GM18505 (cell line): Measurements from ENCODE around the gene SPINK8.
"Not testable (repeated sequence)": the region's sequence is repeated elsewhere in the genome, so short reads cannot be mapped to it uniquely, and the experiment has no call there.

Experiments
- ATAC-seq: cut with Tn5 transposase; IDR thresholded peaks from one replicate; pipeline ENCODE4 v1.9.1; 2021; ENCODE audit not compliant: unreplicated experiment
- POLR2A ChIP-seq: IDR thresholded peaks from 4 replicates; pipeline ENCODE4 v1.6.1; 2011; ENCODE audit warnings: borderline replicate concordance; ENCODE audit not compliant: insufficient read depth, insufficient read length; ENCODE audit errors: extremely low read depth

SPINK8 gene

DNA sequence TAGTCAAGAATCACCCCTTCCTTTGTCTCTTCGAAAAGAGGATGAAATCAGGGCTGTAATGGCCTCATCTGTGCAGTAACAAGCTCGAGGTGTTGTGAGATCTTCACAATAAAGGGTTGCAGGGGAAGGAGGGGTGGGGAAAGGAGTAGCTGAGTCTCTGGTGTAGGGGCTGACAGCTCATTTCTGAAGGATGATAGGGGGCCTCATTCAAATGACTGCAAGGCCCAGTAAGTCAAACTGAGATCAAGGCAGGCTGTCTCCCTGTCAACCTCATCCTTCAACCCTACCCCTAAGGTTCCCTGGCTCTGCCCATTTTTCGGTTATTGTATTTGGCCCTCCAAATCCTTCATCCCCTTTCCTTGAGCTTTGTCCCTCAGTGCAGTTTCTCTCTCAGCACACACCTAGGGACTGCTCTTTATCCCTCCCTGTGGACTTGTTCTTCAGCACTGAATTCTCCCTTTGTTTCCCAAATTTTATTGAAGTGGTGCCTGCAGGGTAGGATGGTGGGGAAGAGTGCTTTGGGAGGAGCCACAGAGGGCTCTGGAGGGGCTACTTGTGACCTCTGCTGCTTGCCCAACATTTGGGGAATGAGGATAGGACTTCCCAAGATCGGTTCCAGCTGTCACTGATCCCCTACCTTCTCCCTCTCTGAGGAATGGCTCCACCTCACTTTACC, 54.4 kb downstream of the SPINK8 start:
- ATAC-seq: no peak
- TF ChIP-seq POLR2A: no peak

- no peak for TF ChIP-seq POLR2A
These were observed 56.4 kb downstream of the SPINK8 start for GRCh38 chr3:48276911-48277641.

GRCh38 chr3:48275287-48276027, 58.0 kb downstream of the SPINK8 start:
- no peak for ATAC-seq
- TF ChIP-seq POLR2A: no peak

More at GRCh38 chr3:48276911-48277641, 56.4 kb downstream of the SPINK8 start:
- ATAC-seq: no peak

DNA sequence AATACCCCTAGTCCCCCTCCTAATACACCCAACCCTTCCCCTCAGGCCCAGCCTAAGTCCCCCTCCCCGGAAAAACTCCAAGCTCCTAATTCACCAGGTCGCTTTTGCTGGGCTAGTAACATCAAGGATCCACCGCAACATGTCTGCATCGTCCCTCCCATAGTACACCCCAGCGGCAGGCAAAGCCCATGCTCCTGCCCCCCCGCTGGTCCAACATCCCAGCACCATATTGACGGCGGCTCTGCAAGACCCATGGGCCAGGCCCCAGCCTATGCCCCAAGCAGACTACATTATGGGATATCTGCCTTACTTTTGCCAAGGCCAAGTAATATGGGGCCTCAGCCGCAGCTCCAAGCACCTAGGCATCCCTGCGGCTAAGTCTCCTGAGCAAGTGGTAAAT, 59.0 kb downstream of the SPINK8 start:
- ATAC-seq: no peak
- TF ChIP-seq POLR2A: no peak

DNA sequence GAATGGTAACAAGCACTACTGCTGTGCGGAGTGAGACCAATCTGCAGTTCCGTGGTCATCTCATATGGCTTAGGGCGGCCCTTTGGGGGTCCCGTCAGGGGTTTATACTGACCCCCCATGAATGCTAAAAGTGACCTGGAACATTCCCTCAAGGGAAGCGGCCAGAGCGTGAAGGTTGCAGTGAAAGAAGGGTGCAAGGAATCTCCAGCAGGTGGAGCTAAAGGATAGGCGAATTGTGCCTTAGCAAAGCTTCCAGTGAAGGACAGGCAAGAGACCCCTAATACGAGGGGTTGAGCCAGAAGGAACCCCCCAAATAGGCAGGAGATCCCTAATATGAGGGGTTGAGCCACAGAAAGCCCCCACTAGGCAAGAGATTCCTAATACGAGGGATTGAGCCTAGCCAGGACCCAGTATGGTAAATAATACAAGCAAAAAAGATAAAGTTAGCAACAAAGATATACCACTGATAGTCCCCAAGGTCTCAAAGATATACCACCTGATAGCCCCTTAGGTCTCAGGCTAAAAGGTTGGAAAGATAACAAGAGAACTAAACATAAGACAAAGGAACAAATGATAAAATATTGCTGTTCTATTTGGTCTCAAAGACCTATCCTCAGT, 59.8 kb downstream of the SPINK8 start:
- no peak for TF ChIP-seq POLR2A
- ATAC-seq: no peak

DNA sequence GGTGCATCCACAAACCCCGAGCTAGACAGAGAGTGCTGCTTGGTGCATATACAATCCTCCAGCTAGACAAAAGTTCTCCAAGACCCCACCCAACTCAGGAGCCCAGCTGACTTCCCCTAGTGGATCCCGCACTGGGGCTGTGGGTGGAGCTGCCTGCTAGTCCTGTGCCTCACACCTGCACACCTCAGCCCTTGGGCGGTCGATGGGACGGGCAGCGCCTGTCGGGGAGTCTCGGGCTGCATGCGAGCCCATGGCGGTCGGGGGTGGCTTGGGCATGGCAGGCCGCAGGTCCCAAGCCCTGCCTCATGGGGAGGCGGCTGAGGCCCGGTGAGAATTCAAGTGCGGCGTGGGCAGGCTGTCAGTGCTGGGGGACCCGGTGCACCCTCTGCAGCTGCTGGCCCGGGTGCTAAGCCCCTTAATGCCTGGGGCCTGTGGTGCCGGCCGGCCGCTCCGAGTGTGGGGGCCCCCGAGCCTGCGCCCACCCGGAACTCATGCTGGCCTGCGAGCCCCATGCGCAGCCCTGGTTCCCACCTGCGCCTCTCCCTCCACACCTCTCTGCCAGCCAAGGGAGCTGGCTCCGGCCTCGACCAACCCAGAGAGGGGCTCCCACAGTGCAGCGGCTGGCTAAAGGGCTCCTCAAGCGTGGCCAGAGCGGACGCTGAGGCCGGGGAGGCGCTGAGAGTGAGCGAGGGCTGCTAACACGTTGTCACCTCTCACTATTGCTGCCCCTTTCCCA, 61.5 kb downstream of the SPINK8 start:
- no peak for ATAC-seq

GRCh38 chr3:48271223-48271622, 62.2 kb downstream of the SPINK8 start:
- ATAC-seq: not testable (repeated sequence)

More for the DNA sequence above, 61.5 kb downstream of the SPINK8 start:
- TF ChIP-seq POLR2A: no peak

DNA sequence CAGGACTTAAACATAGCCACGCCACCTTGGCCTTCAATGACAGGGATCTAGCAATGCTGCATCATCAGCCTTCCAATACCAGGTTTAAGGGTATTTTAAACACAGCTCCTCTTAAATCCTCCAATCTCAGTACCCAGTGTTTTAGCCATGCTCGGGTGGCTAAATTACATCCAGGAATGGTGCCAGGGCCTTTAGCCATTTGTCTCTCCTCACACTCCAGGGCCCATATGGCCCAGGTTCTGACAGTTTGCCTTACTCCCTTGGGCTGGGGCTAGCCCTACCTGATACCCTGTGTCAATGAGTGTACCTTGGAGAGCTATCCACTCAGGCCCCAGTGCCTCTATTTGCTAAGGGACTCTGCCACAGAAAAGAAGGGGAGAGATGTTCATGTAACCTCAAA, 63.2 kb downstream of the SPINK8 start:
- no peak for TF ChIP-seq POLR2A
- ATAC-seq: no peak

DNA sequence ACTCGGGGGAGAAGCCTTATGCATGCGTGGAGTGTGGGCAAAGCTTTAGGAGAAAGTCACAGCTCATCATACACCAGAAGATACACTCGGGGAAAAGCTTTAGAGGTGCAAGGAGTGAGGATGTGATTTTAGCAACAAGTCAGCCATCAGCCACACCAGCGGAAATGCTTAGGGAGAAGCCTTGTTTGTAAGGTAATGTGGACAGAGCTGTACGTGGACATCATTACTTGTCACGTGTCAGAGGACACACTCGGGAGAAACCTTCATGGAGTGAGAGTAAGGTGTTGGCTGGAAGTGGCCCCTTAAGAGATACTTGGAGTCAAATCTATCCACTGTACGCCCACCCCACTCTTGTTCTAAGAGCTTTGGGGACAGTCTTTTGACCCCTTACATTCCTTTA, 63.9 kb downstream of the SPINK8 start:
- TF ChIP-seq POLR2A: no peak

GRCh38 chr3:48268936-48269561, 64.4 kb downstream of the SPINK8 start:
- TF ChIP-seq POLR2A: peak; percentile 5
- ATAC-seq: no peak

More for the DNA sequence above, 63.9 kb downstream of the SPINK8 start:
- ATAC-seq: no peak

DNA sequence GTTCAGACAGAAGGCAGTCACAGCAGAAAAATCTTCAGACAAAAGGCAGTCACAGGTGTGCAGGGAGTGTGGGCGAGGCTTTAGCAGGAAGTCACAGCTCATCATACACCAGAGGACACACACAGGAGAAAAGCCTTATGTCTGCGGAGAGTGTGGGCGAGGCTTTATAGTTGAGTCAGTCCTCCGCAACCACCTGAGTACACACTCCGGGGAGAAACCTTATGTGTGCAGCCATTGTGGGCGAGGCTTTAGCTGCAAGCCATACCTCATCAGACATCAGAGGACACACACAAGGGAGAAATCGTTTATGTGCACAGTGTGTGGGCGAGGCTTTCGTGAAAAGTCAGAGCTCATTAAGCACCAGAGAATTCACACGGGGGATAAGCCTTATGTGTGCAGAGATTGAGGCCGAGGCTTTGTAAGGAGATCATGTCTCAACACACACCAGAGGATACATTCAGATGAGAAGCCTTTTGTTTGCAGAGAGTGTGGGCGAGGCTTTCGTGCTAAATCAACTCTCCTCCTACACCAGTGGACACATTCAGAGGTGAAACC, 65.0 kb downstream of the SPINK8 start:
- no peak for TF ChIP-seq POLR2A
- ATAC-seq: no peak

DNA sequence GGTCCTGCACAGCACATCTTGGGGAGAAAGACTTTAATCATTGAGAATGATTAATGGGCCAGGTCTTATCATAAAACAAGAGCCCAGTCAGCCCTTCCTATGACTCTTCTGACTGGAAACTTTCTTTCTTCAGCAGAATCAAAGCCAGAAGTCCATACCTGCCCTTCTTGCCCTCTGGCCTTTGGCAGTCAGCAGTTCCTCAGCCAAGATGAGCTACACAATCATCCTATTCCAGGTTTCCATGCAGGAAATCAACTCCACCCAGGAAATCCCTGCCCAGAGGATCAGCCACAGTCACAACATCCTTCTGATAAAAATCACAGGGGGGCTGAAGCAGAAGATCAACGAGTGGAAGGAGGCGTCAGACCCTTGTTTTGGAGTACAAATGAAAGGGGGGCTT, 65.7 kb downstream of the SPINK8 start:
- no peak for TF ChIP-seq POLR2A
- ATAC-seq: no peak
